HepG2 (cell line): Measurements from ENCODE around the gene ZNF22. TPM values are rescaled to one million over a fixed set of nuclear protein-coding genes. Genes with fewer than 3 reads are reported as not detected.
A peak's percentile ranks its signal among the peaks of the same experiment; 100 is the strongest.

ENCODE experiments used
- AGO1 ChIP-seq: fragments of 200-400 bp; formaldehyde crosslinking; IDR thresholded peaks from 2 replicates; pipeline ENCODE4 v1.6.1; 2017; ENCODE audit warnings: mild to moderate bottlenecking, low read depth, low read length, moderate library complexity; ENCODE audit not compliant: poor library complexity, severe bottlenecking
- FLYWCH1 ChIP-seq: sonication (generic); formaldehyde crosslinking; IDR thresholded peaks from 2 replicates; pipeline ENCODE4 v1.8.1; 2023; ENCODE audit warnings: mild to moderate bottlenecking, missing genetic modification reagents
- MED13 ChIP-seq: sonication (generic); formaldehyde crosslinking; IDR thresholded peaks from 2 replicates; pipeline ENCODE4 v1.5.0; 2020; ENCODE audit warnings: missing genetic modification reagents
- NFKBIZ ChIP-seq: IDR thresholded peaks from 2 replicates; pipeline ENCODE4 v1.6.1; 2018; ENCODE audit warnings: missing genetic modification reagents, missing compliant biosample characterization
- PITX1 ChIP-seq: sonication (generic); formaldehyde crosslinking; IDR thresholded peaks from 2 replicates; pipeline ENCODE4 v1.5.1; 2020; ENCODE audit warnings: mild to moderate bottlenecking, missing genetic modification reagents
- RXRB ChIP-seq: IDR thresholded peaks from 2 replicates; pipeline ENCODE4 v1.6.1; 2016; ENCODE audit warnings: borderline replicate concordance, missing genetic modification reagents, missing compliant biosample characterization
- ZNF10 ChIP-seq: sonication (generic); formaldehyde crosslinking; IDR thresholded peaks from 2 replicates; pipeline ENCODE4 v1.4.0; 2020; ENCODE audit warnings: mild to moderate bottlenecking, low read depth, missing genetic modification reagents, borderline replicate concordance
- ZNF337 ChIP-seq: sonication (generic); formaldehyde crosslinking; IDR thresholded peaks from 2 replicates; pipeline ENCODE4 v1.5.1; 2020; ENCODE audit warnings: missing genetic modification reagents, low read depth, mild to moderate bottlenecking, borderline replicate concordance
- ZNF674 ChIP-seq: sonication (generic); formaldehyde crosslinking; IDR thresholded peaks from 2 replicates; pipeline ENCODE4 v1.5.0; 2020; ENCODE audit warnings: low read depth, mild to moderate bottlenecking, missing genetic modification reagents
- ZNF75D ChIP-seq: sonication (generic); formaldehyde crosslinking; IDR thresholded peaks from 2 replicates; pipeline ENCODE4 v1.8.1; 2023; ENCODE audit warnings: missing genetic modification reagents, mild to moderate bottlenecking, borderline replicate concordance
- polyA plus RNA-seq, 8 experiments: library from polyadenylated mRNA; depleted of rRNA in 3 of 8; stranded (reverse) in 7 of 8; unstranded in 1 of 8; fragments of >200 nt; fragmentation: Illumina TruSeq in 4 of 8; extraction: Trizol in 4 of 8; gene quantifications; 2 replicates each; pipeline versions ENCODE4 v1.2.1 to v1.2.3, GENCODE V29; 2011 to 2016; ENCODE audit warnings: low read depth in 4 of 8, missing spikeins in 1 of 8, mixed read lengths in 1 of 8; ENCODE audit not compliant: insufficient read depth in 1 of 8
- total RNA-seq, 5 experiments: library from RNA; depleted of rRNA; stranded (reverse); fragments of >200 nt; fragmentation: Illumina TruSeq; extraction: Trizol; gene quantifications; 2 replicates each; pipeline ENCODE4 v1.2.3, GENCODE V29; 2016; ENCODE audit warnings: low read depth in 1 of 5
- TF ChIP-seq, protein P1 (sequence below): sonication (generic); formaldehyde crosslinking; IDR thresholded peaks from 2 replicates; pipeline ENCODE4 v1.5.0; 2020; ENCODE audit warnings: mild to moderate bottlenecking, missing genetic modification reagents, moderate library complexity
- TF ChIP-seq, protein P2 (sequence below): sonication (generic); formaldehyde crosslinking; conservative IDR thresholded peaks from 2 replicates; pipeline ENCODE4 v1.4.0; 2020; ENCODE audit warnings: missing genetic modification reagents
- TF ChIP-seq, protein P3 (sequence below): IDR thresholded peaks from 2 replicates; pipeline ENCODE4 v1.6.1; 2016; ENCODE audit warnings: low read depth, control low read depth
- TF ChIP-seq, protein P4 (sequence below): sonication (generic); formaldehyde crosslinking; conservative IDR thresholded peaks from 2 replicates; pipeline ENCODE4 v1.4.0; 2020; ENCODE audit warnings: missing genetic modification reagents
- TF ChIP-seq, protein P5 (sequence below): sonication (generic); formaldehyde crosslinking; IDR thresholded peaks from 2 replicates; pipeline ENCODE4 v1.4.0; 2020; ENCODE audit warnings: mild to moderate bottlenecking, missing genetic modification reagents
- TF ChIP-seq, protein P6 (sequence below): IDR thresholded peaks from 2 replicates; pipeline ENCODE4 v1.6.1; 2016; ENCODE audit warnings: low read depth, borderline replicate concordance
- TF ChIP-seq, protein P7 (sequence below): sonication (generic); formaldehyde crosslinking; IDR thresholded peaks from 2 replicates; pipeline ENCODE4 v1.4.0; 2020; ENCODE audit warnings: mild to moderate bottlenecking, missing genetic modification reagents
- TF ChIP-seq, protein P8 (sequence below), 2 experiments: fragments of 450-650 bp in 1 of 2; sonication (generic) in 1 of 2; formaldehyde crosslinking; IDR thresholded peaks; 2 replicates each; pipeline versions ENCODE4 v1.5.0 to v1.8.0; 2020 to 2022; ENCODE audit warnings: mild to moderate bottlenecking in 1 of 2, missing genetic modification reagents in 1 of 2

ZNF22 gene
- total and polyA plus RNA-seq, 2 of the 13 experiments (the other 11 are each of a cell fraction or from before 2014, with no cell fraction given): 0.40 to 1.3 TPM

DNA sequence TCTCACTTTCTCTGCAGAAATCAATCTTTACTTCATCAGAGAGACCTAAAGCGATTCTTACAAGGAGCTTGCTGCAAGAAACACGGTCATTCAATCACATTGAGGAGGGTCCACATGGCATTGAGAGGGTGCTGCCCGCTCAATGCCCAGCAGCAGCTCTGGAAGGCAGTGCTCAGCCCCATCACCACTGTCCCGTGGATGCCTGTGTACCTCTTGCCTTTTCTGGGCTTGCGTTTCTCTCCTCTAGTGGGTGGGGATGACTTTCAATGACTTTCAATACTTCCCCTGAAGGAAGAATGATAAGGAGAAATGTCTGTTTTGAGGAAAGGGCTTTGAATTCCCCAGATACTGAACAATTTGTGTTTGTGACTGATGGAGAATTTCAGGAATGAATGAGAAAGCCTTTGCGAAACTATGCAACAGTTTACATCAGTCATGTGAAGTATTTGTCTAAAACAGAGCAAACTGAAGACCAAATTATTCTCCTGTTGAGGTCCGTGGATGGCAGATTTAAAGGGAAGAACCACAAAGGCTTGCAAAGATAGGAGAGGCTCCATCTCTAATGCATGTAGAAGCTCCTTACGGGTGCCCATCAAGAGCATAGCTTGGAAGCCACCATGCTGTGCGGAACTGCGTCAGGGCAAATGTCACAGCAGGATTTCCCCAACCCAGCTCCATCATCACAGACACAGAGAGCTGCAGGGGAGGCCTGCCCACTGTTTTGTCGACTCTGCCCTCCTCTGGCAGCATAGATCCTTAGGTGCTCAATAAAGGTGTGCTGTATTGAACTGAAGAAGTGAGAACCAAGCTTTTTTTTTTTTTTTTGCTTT lies 6.6 kb upstream of the ZNF22 start (continued):
- TF ChIP-seq, protein P1, sequence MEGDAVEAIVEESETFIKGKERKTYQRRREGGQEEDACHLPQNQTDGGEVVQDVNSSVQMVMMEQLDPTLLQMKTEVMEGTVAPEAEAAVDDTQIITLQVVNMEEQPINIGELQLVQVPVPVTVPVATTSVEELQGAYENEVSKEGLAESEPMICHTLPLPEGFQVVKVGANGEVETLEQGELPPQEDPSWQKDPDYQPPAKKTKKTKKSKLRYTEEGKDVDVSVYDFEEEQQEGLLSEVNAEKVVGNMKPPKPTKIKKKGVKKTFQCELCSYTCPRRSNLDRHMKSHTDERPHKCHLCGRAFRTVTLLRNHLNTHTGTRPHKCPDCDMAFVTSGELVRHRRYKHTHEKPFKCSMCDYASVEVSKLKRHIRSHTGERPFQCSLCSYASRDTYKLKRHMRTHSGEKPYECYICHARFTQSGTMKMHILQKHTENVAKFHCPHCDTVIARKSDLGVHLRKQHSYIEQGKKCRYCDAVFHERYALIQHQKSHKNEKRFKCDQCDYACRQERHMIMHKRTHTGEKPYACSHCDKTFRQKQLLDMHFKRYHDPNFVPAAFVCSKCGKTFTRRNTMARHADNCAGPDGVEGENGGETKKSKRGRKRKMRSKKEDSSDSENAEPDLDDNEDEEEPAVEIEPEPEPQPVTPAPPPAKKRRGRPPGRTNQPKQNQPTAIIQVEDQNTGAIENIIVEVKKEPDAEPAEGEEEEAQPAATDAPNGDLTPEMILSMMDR (CRISPR knock-in tag): peak; percentile 28; the same call in 1 of the 2 replicates
- TF ChIP-seq ZNF337 (CRISPR knock-in tag): no peak
- no peak for TF ChIP-seq FLYWCH1
- TF ChIP-seq, protein P2, sequence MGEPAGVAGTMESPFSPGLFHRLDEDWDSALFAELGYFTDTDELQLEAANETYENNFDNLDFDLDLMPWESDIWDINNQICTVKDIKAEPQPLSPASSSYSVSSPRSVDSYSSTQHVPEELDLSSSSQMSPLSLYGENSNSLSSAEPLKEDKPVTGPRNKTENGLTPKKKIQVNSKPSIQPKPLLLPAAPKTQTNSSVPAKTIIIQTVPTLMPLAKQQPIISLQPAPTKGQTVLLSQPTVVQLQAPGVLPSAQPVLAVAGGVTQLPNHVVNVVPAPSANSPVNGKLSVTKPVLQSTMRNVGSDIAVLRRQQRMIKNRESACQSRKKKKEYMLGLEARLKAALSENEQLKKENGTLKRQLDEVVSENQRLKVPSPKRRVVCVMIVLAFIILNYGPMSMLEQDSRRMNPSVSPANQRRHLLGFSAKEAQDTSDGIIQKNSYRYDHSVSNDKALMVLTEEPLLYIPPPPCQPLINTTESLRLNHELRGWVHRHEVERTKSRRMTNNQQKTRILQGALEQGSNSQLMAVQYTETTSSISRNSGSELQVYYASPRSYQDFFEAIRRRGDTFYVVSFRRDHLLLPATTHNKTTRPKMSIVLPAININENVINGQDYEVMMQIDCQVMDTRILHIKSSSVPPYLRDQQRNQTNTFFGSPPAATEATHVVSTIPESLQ (CRISPR knock-in tag): no peak
- TF ChIP-seq, protein P3, sequence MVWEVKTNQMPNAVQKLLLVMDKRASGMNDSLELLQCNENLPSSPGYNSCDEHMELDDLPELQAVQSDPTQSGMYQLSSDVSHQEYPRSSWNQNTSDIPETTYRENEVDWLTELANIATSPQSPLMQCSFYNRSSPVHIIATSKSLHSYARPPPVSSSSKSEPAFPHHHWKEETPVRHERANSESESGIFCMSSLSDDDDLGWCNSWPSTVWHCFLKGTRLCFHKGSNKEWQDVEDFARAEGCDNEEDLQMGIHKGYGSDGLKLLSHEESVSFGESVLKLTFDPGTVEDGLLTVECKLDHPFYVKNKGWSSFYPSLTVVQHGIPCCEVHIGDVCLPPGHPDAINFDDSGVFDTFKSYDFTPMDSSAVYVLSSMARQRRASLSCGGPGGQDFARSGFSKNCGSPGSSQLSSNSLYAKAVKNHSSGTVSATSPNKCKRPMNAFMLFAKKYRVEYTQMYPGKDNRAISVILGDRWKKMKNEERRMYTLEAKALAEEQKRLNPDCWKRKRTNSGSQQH (CRISPR knock-in tag): no peak
- no peak for TF ChIP-seq ZNF10 (CRISPR knock-in tag)
- TF ChIP-seq, protein P4, sequence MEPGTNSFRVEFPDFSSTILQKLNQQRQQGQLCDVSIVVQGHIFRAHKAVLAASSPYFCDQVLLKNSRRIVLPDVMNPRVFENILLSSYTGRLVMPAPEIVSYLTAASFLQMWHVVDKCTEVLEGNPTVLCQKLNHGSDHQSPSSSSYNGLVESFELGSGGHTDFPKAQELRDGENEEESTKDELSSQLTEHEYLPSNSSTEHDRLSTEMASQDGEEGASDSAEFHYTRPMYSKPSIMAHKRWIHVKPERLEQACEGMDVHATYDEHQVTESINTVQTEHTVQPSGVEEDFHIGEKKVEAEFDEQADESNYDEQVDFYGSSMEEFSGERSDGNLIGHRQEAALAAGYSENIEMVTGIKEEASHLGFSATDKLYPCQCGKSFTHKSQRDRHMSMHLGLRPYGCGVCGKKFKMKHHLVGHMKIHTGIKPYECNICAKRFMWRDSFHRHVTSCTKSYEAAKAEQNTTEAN (CRISPR knock-in tag): no peak
- no peak for TF ChIP-seq MED13
- no peak for TF ChIP-seq AGO1
- TF ChIP-seq, protein P5, sequence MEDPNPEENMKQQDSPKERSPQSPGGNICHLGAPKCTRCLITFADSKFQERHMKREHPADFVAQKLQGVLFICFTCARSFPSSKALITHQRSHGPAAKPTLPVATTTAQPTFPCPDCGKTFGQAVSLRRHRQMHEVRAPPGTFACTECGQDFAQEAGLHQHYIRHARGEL (CRISPR knock-in tag): no peak
- TF ChIP-seq PITX1: no peak
- no peak for TF ChIP-seq NFKBIZ
- TF ChIP-seq, protein P6, sequence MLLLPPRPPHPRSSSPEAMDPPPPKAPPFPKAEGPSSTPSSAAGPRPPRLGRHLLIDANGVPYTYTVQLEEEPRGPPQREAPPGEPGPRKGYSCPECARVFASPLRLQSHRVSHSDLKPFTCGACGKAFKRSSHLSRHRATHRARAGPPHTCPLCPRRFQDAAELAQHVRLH: no peak
- TF ChIP-seq ZNF674: no peak
- TF ChIP-seq, protein P7, sequence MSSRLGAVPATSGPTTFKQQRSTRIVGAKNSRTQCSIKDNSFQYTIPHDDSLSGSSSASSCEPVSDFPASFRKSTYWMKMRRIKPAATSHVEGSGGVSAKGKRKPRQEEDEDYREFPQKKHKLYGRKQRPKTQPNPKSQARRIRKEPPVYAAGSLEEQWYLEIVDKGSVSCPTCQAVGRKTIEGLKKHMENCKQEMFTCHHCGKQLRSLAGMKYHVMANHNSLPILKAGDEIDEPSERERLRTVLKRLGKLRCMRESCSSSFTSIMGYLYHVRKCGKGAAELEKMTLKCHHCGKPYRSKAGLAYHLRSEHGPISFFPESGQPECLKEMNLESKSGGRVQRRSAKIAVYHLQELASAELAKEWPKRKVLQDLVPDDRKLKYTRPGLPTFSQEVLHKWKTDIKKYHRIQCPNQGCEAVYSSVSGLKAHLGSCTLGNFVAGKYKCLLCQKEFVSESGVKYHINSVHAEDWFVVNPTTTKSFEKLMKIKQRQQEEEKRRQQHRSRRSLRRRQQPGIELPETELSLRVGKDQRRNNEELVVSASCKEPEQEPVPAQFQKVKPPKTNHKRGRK: no peak
- TF ChIP-seq, protein P8, sequence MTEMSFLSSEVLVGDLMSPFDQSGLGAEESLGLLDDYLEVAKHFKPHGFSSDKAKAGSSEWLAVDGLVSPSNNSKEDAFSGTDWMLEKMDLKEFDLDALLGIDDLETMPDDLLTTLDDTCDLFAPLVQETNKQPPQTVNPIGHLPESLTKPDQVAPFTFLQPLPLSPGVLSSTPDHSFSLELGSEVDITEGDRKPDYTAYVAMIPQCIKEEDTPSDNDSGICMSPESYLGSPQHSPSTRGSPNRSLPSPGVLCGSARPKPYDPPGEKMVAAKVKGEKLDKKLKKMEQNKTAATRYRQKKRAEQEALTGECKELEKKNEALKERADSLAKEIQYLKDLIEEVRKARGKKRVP (CRISPR knock-in tag; IDR thresholded peaks at IDR 0.05): peak in 1 of 2 experiments; percentile 98; a peak in 2 of 4 replicates
- no peak for TF ChIP-seq ZNF75D (CRISPR knock-in tag)
- no peak for TF ChIP-seq RXRB (CRISPR knock-in tag)
